Large intestine (tissue), 3 donors: ENCODE measurements around the gene SWI5. TPM values are rescaled to one million over a fixed set of nuclear protein-coding genes. Genes with fewer than 3 reads are reported as not detected.
"Not testable (repeated sequence)": the region's sequence is repeated elsewhere in the genome, so short reads cannot be mapped to it uniquely, and the experiment has no call there.

Experiments
- DNase-seq, 2 donors: peaks; one replicate each; pipeline versions ENCODE4 v3.0.0 to v3.0.0-alpha.2; 2013
- H3K27ac ChIP-seq: one replicate; pipeline ENCODE4 v1.5.1; 2013; ENCODE audit warnings: low read length
- H3K27me3 ChIP-seq: 2 replicates; pipeline ENCODE4 v1.6.1; 2013; ENCODE audit warnings: low read length; ENCODE audit not compliant: control insufficient read depth, insufficient read depth
- H3K36me3 ChIP-seq: 2 replicates; pipeline ENCODE4 v1.6.1; 2013; ENCODE audit warnings: low read length; ENCODE audit not compliant: control insufficient read depth, insufficient read depth
- H3K4me1 ChIP-seq: one replicate; pipeline ENCODE4 v1.6.1; 2013; ENCODE audit warnings: low read length; ENCODE audit not compliant: control insufficient read depth, insufficient read depth
- H3K4me3 ChIP-seq: one replicate; pipeline ENCODE4 v1.5.1; 2013; ENCODE audit warnings: low read length
- H3K9me3 ChIP-seq: one replicate; pipeline ENCODE4 v1.6.1; 2013; ENCODE audit warnings: mild to moderate bottlenecking, low read depth, low read length, moderate library complexity; ENCODE audit not compliant: control insufficient read depth
- WGBS: methylation state at CpG from one replicate; pipeline ENCODE4 v1.1.5; 2013; ENCODE audit warnings: low lambda C conversion rate; ENCODE audit not compliant: insufficient coverage; 5-methylcytosine and 5-hydroxymethylcytosine counted together
- polyA plus RNA-seq: library from polyadenylated mRNA; unstranded; fragments of 120-200 nt; gene quantifications from one replicate; pipeline ENCODE4 v1.2.1, GENCODE V29; 2013

Gene SWI5
- polyA plus RNA-seq, 1 donor, result 21.6 TPM

GRCh38 chr9:128279088-128280073 lies 3.3 kb downstream of the SWI5 start:
- not testable (repeated sequence) for H3K4me3 ChIP-seq, H3K4me1 ChIP-seq, H3K9me3 ChIP-seq, H3K27ac ChIP-seq, H3K36me3 ChIP-seq, DNase-seq, H3K27me3 ChIP-seq
- 88% methylated on average over 3 of the region's 22 CpGs for WGBS

DNA sequence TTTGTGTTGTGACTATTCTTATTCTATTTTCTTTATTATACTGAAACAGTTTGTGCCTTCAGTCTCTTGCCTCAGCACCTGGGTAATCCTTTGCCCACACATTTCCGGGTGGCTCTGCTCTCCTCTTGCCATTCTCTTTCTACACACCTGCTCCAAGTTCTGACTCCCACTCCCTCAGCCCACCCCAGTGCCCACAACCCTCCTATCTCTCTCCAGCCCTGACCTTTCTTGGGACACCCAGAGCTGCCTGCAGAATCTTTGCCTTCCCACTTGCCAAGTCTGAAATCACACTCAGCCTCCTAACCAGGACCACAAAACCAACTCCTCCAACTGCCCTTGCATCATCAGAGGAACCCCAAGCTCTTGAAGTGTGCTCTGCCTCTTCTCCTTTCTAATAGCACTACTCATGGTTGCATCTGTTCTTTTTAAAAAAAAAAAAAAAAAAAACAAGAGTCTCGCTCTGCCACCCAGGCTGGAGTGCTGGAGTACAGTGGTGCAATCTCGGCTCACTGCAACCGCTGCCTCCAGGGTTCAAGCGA lies 4.1 kb downstream of the SWI5 start:
- Histone ChIP-seq H3K4me1 (peaks cover 5% of the 10 kb centered on the region), H3K4me3 (no peak overlapping the region), H3K27ac (no peak overlapping the region), H3K27me3 (no peaks in the 10 kb centered on the region), H3K36me3 (no peaks in the 10 kb centered on the region), H3K9me3 (no peaks in the 10 kb centered on the region)
- WGBS, result no CpG with 5 or more reads among the region's 5 CpGs
- no peak for DNase-seq

DNA sequence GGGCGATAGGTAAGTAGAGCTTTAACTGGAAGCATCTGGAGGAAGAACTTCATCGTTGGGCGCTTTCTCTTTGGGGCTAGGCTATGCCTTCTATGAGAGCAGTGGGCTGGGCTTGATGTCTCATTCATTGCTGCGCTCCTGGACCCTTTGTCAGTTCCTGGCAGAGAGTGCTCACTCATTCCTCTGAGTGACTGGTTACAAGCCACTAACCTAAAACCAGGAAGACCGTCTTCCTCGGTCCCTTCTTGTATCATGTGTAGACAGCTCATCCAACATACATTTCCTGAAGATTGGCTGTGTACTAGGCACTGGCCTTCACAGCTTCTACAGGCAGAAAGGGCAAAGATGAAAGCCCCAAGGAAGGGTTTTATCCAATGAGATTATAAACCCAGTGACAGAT lies 6.4 kb downstream of the SWI5 start:
- no CpG with 5 or more reads among the region's 6 CpGs for WGBS
- Histone ChIP-seq H3K9me3 (no peaks in the 10 kb centered on the region), H3K4me1 (no peaks in the 10 kb centered on the region), H3K27ac (no peak overlapping the region), H3K4me3 (no peak overlapping the region), H3K36me3 (peaks cover 15% of the 10 kb centered on the region), H3K27me3 (no peaks in the 10 kb centered on the region)
- DNase-seq, result no peak

GRCh38 chr9:128285033-128285784 lies 9.1 kb downstream of the SWI5 start:
- H3K4me1 ChIP-seq, result no peaks in the 10 kb centered on the region
- H3K27me3 ChIP-seq, result no peaks in the 10 kb centered on the region
- H3K4me3 ChIP-seq, result no peak overlapping the region
- H3K36me3 ChIP-seq, result peaks cover 26% of the 10 kb centered on the region
- 99% methylated on average over 5 of the region's 12 CpGs for WGBS
- DNase-seq, result no peak
- H3K27ac ChIP-seq, result no peak overlapping the region
- no peaks in the 10 kb centered on the region for H3K9me3 ChIP-seq

GRCh38 chr9:128286440-128286839 lies 10.4 kb downstream of the SWI5 start:
- Histone ChIP-seq H3K4me1 (no peaks in the 10 kb centered on the region), H3K4me3 (no peak overlapping the region), H3K27me3 (no peaks in the 10 kb centered on the region), H3K27ac (no peak overlapping the region), H3K9me3 (no peaks in the 10 kb centered on the region), H3K36me3 (peaks cover 26% of the 10 kb centered on the region)
- peak in 1 of 2 donors; percentile 26 for DNase-seq
- WGBS, result 83% methylated on average over 1 of the region's 6 CpGs

DNA sequence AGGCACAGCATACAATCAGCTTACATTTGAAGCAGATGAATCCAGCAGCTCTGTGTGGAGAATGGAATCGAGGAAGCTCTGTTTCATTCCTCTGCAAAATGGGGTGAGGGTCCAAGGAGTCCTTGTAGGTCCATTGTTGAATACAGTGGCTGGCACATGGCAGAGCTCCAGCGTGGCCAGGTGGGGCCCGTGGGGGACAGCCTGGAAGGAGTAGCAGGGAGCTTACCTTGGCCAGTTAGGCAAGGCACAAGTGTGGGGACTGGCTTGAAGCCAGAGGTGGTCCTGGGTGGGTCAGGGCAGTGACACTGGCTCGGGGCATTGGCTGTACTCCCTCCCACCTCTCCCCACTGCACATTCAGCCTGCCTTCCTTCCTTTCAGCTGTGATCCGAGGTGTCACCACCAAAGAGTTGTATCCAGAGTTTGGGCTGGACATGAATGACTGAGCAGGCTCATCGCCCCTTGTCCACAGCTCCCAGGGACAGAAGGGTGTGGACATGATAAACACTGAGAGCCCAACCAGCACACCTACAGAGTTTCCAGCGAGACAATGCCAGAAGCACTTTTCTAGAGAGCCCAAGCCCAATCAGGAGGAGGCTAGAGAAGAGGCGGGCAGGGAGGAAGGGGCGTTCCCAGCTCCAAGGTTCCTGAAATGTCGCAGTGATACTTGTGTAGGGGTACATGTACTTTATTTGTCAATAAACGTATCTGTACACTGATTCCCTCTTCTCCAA lies 12.4 kb downstream of the SWI5 start:
- no peaks in the 10 kb centered on the region for H3K4me1 ChIP-seq
- DNase-seq, result no peak
- WGBS, result 80% methylated on average over 1 of the region's 11 CpGs
- H3K4me3 ChIP-seq, result no peak overlapping the region
- no peaks in the 10 kb centered on the region for H3K27me3 ChIP-seq
- no peaks in the 10 kb centered on the region for H3K9me3 ChIP-seq
- H3K36me3 ChIP-seq, result peaks cover 26% of the 10 kb centered on the region
- H3K27ac ChIP-seq, result no peak overlapping the region

DNA sequence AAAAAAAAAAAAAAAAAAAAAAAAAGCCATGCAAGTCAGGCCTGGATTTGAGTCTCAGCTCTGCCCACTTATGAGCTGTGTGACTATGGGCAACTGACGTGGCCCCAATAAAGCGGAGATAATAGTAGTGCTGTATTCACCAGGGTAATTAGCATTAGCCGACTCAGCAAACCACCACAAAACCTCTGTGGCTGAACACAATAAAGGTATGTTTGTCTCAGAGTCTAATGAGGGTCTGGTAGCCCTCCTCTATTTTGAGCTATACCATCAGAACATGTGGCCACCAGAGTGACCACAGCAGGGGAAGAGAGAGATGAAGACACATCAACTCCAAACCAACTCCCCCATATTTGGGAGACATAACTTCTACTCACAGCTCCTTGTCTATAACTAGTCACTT lies 15.9 kb downstream of the SWI5 start:
- Histone ChIP-seq H3K27ac (no peak overlapping the region), H3K27me3 (no peaks in the 10 kb centered on the region), H3K36me3 (peaks cover 12% of the 10 kb centered on the region), H3K9me3 (peaks cover 2% of the 10 kb centered on the region), H3K4me1 (peaks cover 18% of the 10 kb centered on the region), H3K4me3 (no peak overlapping the region)
- peak in 1 of 2 donors; percentile 49 for DNase-seq
- WGBS, result no CpG with 5 or more reads among the region's 3 CpGs

GRCh38 chr9:128293091-128293490 lies 17.0 kb downstream of the SWI5 start:
- no peak overlapping the region for H3K4me3 ChIP-seq
- WGBS, result 60% methylated on average over 1 of the region's 4 CpGs
- no peak for DNase-seq

GRCh38 chr9:128294142-128294541 lies 18.1 kb downstream of the SWI5 start:
- H3K27me3 ChIP-seq, result no peaks in the 10 kb centered on the region
- no peak overlapping the region for H3K27ac ChIP-seq
- H3K4me1 ChIP-seq, result peaks cover 25% of the 10 kb centered on the region
- WGBS, result no CpG with 5 or more reads among the region's 4 CpGs
- H3K36me3 ChIP-seq, result no peaks in the 10 kb centered on the region
- peaks cover 2% of the 10 kb centered on the region for H3K9me3 ChIP-seq
- H3K4me3 ChIP-seq, result no peak overlapping the region
- DNase-seq, result no peak

More at GRCh38 chr9:128293091-128293490, 17.0 kb downstream of the SWI5 start:
- peaks cover 2% of the 10 kb centered on the region for H3K9me3 ChIP-seq
- no peaks in the 10 kb centered on the region for H3K27me3 ChIP-seq
- peaks cover 25% of the 10 kb centered on the region for H3K4me1 ChIP-seq
- no peak overlapping the region for H3K27ac ChIP-seq
- peaks cover 7% of the 10 kb centered on the region for H3K36me3 ChIP-seq
